HG02571 (cell line): ENCODE data around the gene NHP2.
"Not testable (repeated sequence)": the region's sequence is repeated elsewhere in the genome, so short reads cannot be mapped to it uniquely, and the experiment has no call there.

Experiments
- ATAC-seq: cut with Tn5 transposase; IDR thresholded peaks from one replicate; pipeline ENCODE4 v1.9.1; 2021; ENCODE audit warnings: mild to moderate bottlenecking, moderate library complexity; ENCODE audit not compliant: unreplicated experiment

The NHP2 gene

DNA sequence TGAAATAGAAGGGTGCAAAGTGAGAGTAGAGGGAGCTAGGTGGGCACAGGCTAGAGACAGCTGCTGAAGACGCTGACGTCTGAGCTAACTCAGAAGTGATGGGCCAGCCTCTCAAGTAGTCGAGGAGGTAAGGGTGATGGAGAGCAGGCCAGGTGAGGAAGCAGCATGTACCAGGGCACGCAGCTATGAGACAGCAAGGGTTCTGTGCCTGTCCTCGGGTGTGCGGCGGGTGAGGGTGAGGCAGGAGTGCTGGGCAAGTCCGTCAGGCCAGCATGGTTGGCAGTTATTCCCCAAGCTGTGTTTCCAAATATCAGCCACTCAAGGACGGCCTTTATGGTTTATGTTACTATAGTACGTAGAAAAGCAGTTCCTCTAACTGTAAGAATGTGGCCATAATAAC lies 16.7 kb downstream of the NHP2 start:
- no peak for ATAC-seq

GRCh38 chr5:178131446-178131996 lies 22.2 kb downstream of the NHP2 start:
- ATAC-seq, result no peak

DNA sequence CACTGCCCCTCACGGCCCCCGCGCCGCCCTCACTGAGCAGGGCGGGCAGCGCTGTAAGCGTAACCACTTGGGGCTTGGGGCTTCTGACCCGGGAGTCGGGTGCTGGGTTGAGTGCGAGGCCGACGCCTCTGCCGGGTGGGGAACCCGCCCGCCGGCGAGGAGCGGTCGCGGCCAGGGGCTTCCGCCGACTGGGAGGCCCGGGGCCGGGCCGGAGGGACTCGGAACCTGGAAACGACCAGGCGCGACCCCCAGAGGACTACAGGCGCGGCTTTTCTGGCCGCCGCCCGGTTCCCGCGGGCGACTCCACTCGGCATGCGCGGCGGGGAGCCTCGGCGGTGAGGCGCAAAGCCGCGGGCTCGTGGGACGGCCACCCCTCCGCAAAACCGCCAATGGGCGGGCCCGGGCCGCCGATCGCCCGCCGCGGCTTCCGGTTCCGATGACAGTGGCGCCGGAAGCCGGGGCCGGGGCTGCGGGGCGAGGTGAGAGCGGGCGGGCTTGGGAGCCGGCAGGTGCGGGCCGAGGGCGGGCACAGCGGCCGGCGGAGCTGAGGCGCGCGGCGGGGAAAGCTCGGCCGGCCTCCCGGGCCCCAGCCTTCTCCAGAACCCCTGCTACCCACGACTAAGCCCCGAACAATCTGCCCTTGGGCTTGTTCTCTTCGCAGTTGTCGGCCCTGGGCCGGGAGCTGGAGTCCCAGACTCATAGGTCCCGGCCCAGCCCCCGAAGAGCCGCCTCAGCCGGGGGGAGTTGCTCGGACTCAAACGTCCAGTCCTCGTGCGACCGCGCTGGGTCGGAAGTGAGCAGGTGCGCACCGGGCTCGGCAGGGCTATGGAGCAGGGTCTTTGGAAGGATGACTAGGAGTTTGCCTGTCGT lies 22.9 kb downstream of the NHP2 start, which contains the start of gene RMND5B:
Gene RMND5B, plus strand, starts transcription at position 439 of the 870 bp plus-strand sequence. CDS start 7,106 bp downstream, outside the sequence.
- peak; percentile 76 for ATAC-seq

- not testable (repeated sequence) for ATAC-seq
Measured at GRCh38 chr5:178130234-178130575, 23.5 kb downstream of the NHP2 start.

DNA sequence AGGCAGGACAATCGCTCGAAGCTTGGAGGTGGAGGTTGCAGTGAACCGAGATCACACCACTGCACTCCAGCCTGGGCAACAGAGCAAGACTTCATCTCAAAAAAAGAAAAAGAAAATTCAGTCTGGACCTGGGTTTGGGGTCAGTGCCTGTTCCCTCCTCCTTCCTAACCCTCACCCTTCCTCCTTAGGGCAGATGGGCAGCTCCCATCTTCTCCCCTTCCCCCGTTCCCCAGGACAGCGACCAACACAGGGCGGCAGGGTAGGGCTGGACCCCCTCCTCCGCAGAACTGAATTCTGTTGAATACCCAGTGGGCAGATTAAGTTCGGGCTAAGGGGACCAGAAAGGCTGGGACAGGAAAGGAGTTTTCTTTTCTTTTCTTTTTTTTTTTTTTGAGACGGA lies 24.4 kb downstream of the NHP2 start:
- ATAC-seq, result no peak

DNA sequence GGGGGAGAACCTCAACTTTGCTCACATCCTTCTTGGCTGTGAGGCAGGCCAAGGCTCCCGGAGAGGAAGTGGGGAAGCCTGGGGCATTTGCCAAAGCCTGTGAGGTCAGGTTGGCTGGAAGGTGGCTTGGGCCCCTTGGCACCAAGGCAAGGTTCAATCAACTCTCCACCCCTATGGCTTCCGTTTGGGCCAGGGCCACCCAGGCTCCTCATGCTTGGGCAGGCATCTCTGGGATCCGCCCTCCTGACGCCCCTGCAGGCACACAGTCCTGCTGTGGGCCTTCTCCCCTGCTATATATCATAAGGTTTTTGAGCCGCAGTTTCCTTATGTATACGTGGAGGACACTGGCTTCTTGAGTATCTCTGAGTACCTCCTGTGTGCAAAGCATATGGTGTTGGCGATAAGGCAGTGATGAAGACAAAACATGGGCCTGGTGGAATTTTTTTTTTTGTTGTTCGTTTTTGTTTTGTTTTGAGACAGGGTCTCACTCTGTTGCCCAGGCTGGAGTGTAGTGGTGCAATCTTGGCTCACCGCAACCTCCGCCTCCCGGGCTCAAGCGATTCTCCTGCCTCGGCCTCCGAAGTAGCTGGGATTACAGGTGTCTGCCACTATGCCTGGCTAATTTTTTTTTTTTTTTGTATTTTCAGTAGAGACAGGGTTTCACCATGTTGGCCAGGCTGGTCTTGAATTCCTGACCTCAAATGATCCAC lies 26.2 kb downstream of the NHP2 start:
- not testable (repeated sequence) for ATAC-seq

GRCh38 chr5:178126556-178126955 lies 27.1 kb downstream of the NHP2 start:
- ATAC-seq, result no peak

DNA sequence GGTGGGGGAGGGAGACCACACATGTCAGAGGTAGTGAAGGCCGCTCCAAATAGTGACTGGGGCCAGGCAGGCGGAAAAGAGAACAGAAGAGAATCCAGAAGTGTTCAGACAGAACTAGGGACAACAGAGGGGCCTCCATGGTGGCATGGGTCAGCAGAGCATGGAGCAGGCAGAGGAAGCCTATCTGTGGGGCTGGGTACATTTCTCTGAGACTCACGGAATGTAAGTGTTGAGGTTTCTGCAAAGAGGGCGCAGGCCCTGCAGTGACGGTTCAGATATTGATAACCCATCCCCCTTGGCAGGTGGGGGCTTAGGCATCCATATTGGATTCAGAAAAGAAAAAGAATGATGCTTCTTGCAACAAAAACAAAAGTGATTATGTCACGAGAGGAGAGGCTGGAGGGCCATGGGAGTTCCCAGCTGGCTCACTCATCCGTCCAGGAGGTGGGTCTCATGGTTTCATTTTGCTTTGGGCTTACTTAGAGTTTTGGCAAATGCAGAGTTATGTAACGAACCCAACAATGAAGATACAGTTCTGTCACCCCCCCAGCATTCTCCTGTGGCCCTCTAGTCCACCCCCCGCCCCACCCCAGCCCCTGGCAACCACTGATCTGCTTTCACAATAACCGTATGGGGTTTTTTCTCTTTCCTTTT lies 28.3 kb downstream of the NHP2 start:
- no peak for ATAC-seq

GRCh38 chr5:178123966-178124925 lies 29.4 kb downstream of the NHP2 start:
- no peak for ATAC-seq

GRCh38 chr5:178123094-178123965 lies 30.4 kb downstream of the NHP2 start:
- no peak for ATAC-seq

GRCh38 chr5:178122346-178122745 lies 31.3 kb downstream of the NHP2 start:
- ATAC-seq, result no peak

DNA sequence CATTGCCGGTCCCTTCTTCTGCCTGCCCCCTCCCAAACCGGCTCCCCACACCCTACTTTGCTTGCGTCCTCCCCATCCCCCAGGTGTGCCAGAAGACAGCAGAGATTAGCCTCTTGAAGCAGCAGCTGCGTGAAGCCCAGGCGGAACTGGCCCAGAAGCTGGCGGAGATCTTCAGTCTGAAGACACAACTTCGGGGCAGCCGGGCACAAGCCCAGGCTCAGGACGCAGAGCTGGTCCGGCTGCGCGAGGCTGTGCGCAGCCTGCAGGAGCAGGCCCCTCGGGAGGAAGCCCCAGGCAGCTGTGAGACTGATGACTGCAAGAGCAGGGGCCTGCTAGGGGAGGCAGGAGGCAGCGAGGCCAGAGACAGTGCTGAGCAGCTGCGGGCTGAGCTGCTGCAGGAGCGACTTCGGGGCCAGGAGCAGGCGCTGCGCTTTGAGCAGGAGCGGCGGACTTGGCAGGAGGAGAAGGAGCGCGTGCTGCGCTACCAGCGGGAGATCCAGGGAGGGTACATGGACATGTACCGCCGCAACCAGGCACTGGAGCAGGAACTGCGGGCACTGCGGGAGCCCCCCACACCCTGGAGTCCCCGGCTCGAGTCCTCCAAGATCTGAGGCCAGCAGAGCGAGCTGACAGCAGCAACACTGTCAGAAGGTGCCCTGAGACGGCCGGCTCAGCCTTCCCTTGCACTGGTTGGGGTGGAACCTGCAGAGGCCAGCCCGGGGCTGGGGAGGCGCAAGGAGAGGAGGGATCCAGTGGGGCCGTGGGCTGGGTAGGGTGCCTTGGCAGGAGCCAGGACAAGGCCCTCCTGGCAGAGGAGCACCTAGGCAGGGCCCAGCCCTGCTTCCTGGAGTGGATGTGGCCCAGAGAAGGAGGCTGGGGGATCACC lies 32.1 kb downstream of the NHP2 start:
- ATAC-seq, result no peak

GRCh38 chr5:178120607-178121357 lies 32.9 kb downstream of the NHP2 start:
- peak; percentile 71 for ATAC-seq

- ATAC-seq, result no peak
Measured at GRCh38 chr5:178119915-178120606, 33.6 kb downstream of the NHP2 start.

DNA sequence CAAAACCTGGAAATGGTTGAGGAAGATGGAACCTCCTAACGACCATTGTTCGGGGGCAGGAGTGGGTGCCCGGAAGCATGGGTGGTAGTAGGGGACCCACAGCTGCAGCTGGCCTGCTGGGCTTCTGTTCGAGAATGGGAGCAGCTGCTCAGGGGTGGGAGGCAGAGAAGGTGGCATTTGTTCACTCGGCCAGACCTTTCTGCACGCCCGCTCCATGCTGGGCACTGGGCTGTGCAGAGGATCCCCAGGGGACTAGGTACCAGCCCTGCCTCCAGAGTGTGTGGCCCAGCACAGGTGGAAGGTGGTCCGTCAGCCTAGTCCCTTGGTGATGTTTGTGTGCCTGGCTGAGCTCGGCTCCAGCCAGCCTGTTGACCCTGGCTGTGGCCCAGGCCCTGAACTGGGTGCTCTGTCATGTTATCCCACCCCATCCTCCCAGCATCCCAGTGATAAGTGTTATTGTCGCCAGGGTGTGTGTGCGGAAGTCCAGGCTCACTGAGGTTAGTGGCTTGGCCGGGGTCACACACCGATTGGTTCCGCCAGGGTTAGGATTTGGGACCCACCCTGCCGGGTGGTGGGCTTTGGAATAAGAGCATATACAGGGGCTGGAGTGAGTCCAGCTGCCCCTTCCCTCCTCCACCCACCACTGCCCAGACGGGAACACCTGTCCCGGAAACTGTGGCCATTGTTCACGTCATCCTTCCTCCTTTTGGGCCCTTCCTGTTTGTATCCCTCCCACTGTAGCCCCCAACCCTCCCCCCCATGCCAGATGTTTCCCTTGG lies 35.6 kb downstream of the NHP2 start:
- no peak for ATAC-seq
